IMR-90 (cell line): ENCODE data around the gene LRP1B. TPM values are rescaled to one million over a fixed set of nuclear protein-coding genes. Genes with fewer than 3 reads are reported as not detected.

ENCODE experiments used
- ATAC-seq: fragments of 200-7000 bp; cut with Tn5 transposase; 2 replicates; pipeline ENCODE4 v1.9.1; 2020; ENCODE audit warnings: low read depth, mild to moderate bottlenecking, moderate library complexity
- BruUV-seq: library from RNA; stranded (reverse); fragments of 400-500 nt; replicated peaks from 2 replicates; lab custom pipeline; 2021; lab: Mats Ljungman, UMichigan
- CTCF ChIA-PET: fragments of 300-600 bp; formaldehyde crosslinking; extraction: SDS; loops from one replicate; lab custom pipeline; 2021; ENCODE audit warnings: antibody characterized with exemption; lab: Yijun Ruan, JAX
- POLR2A ChIA-PET: fragments of 300-600 bp; sonication (Branson Sonifier 250); formaldehyde crosslinking; loops from one replicate; lab custom pipeline; 2022; ENCODE audit warnings: antibody characterized with exemption; ENCODE audit not compliant: unreplicated experiment; lab: Charles Lee
- DNase-seq: peaks from one replicate; pipeline ENCODE4 v3.0.0; 2013
- H2AFZ ChIP-seq: replicated peaks from 2 replicates; pipeline ENCODE3; 2013; ENCODE audit warnings: low read length, mild to moderate bottlenecking; ENCODE audit not compliant: poor library complexity
- H2AK5ac ChIP-seq: 2 replicates; pipeline ENCODE4 v1.6.1; 2013; ENCODE audit warnings: low read depth, low read length, inconsistent platforms
- H2AK9ac ChIP-seq: replicated peaks from 2 replicates; pipeline ENCODE3; 2013; ENCODE audit warnings: mild to moderate bottlenecking, low read depth, low read length, moderate library complexity; ENCODE audit not compliant: poor library complexity
- H2BK120ac ChIP-seq: 2 replicates; pipeline ENCODE4 v1.6.1; 2013; ENCODE audit warnings: low read depth, low read length, inconsistent platforms
- H2BK15ac ChIP-seq: 3 replicates; pipeline ENCODE4 v1.6.1; 2013; ENCODE audit warnings: low read depth, low read length, inconsistent platforms
- H2BK20ac ChIP-seq: 2 replicates; pipeline ENCODE4 v1.6.1; 2013; ENCODE audit warnings: low read depth, mild to moderate bottlenecking, inconsistent platforms, low read length, moderate library complexity
- H2BK5ac ChIP-seq: 2 replicates; pipeline ENCODE4 v1.6.1; 2013; ENCODE audit warnings: mild to moderate bottlenecking, low read depth, low read length, inconsistent platforms; ENCODE audit not compliant: poor library complexity, severe bottlenecking
- H3K14ac ChIP-seq: replicated peaks from 2 replicates; pipeline ENCODE4 v1.6.1; 2013; ENCODE audit warnings: low read depth, low read length, inconsistent platforms
- H3K18ac ChIP-seq: 2 replicates; pipeline ENCODE4 v1.6.1; 2013; ENCODE audit warnings: low read depth, low read length, control low read depth
- H3K23ac ChIP-seq: 2 replicates; pipeline ENCODE4 v1.6.1; 2013; ENCODE audit warnings: low read depth, low read length, inconsistent platforms
- H3K27ac ChIP-seq: 2 replicates; pipeline ENCODE4 v1.5.1; 2013; ENCODE audit warnings: mild to moderate bottlenecking, control low read depth, low read length; ENCODE audit not compliant: insufficient read depth
- H3K27me3 ChIP-seq: 2 replicates; pipeline ENCODE4 v1.6.1; 2013; ENCODE audit warnings: low read length; ENCODE audit not compliant: control insufficient read depth, insufficient read depth
- H3K36me3 ChIP-seq: 2 replicates; pipeline ENCODE4 v1.6.1; 2013; ENCODE audit warnings: low read length, mixed read lengths; ENCODE audit not compliant: control insufficient read depth, insufficient read depth
- H3K4ac ChIP-seq: 2 replicates; pipeline ENCODE4 v1.6.1; 2013; ENCODE audit warnings: low read depth, low read length, inconsistent platforms
- H3K4me1 ChIP-seq: 2 replicates; pipeline ENCODE4 v1.6.1; 2013; ENCODE audit warnings: low read length, mixed read lengths; ENCODE audit not compliant: control insufficient read depth, insufficient read depth
- H3K4me2 ChIP-seq: 2 replicates; pipeline ENCODE4 v1.6.1; 2013; ENCODE audit warnings: low read depth, mild to moderate bottlenecking, control low read depth, low read length, moderate library complexity
- H3K4me3 ChIP-seq: 2 replicates; pipeline ENCODE4 v1.5.1; 2013; ENCODE audit warnings: low read depth, mild to moderate bottlenecking, control low read depth, low read length, moderate library complexity; ENCODE audit not compliant: insufficient read depth
- H3K56ac ChIP-seq: 2 replicates; pipeline ENCODE4 v1.6.1; 2013; ENCODE audit warnings: low read length, inconsistent platforms; ENCODE audit not compliant: insufficient read depth; ENCODE audit errors: extremely low read depth
- H3K79me1 ChIP-seq, 2 experiments: 2 replicates each; pipeline ENCODE4 v1.6.1; 2013; ENCODE audit warnings: low read length in 2 of 2, inconsistent platforms in 1 of 2, low read depth in 1 of 2
- H3K9ac ChIP-seq: 2 replicates; pipeline ENCODE4 v1.6.1; 2013; ENCODE audit warnings: low read depth, low read length, control low read depth
- H3K9me1 ChIP-seq: 2 replicates; pipeline ENCODE4 v1.6.1; 2013; ENCODE audit warnings: low read length, inconsistent platforms; ENCODE audit not compliant: insufficient read depth
- H3K9me3 ChIP-seq: 2 replicates; pipeline ENCODE4 v1.6.1; 2013; ENCODE audit warnings: low read length; ENCODE audit not compliant: control insufficient read depth, insufficient read depth
- H4K20me1 ChIP-seq: 2 replicates; pipeline ENCODE4 v1.6.1; 2013; ENCODE audit warnings: low read length, inconsistent platforms; ENCODE audit not compliant: insufficient read depth
- H4K5ac ChIP-seq: 2 replicates; pipeline ENCODE4 v1.6.1; 2013; ENCODE audit warnings: mild to moderate bottlenecking, low read depth, low read length, control low read depth
- H4K8ac ChIP-seq, 2 experiments: 2 replicates each; pipeline ENCODE4 v1.6.1; 2013; ENCODE audit warnings: low read depth in 2 of 2, low read length in 2 of 2, control low read depth in 1 of 2, inconsistent platforms in 1 of 2
- H4K91ac ChIP-seq: 2 replicates; pipeline ENCODE4 v1.6.1; 2013; ENCODE audit warnings: low read depth, low read length, inconsistent platforms; ENCODE audit not compliant: insufficient read depth
- BHLHE40 ChIP-seq: fragments of 150-350 bp; IDR thresholded peaks from 2 replicates; pipeline ENCODE4 v1.6.1; 2016; ENCODE audit warnings: mild to moderate bottlenecking, low read depth, low read length
- MXI1 ChIP-seq: IDR thresholded peaks from 2 replicates; pipeline ENCODE4 v1.6.1; 2012; ENCODE audit warnings: low read depth, mild to moderate bottlenecking, low read length, moderate library complexity, borderline replicate concordance
- NFE2L2 ChIP-seq: fragments of 150-350 bp; IDR thresholded peaks from 2 replicates; pipeline ENCODE4 v1.6.1; 2016; ENCODE audit warnings: low read depth, mild to moderate bottlenecking, low read length
- POLR2A ChIP-seq: IDR thresholded peaks from 2 replicates; pipeline ENCODE4 v1.6.1; 2012; ENCODE audit warnings: mild to moderate bottlenecking, low read depth, low read length
- RCOR1 ChIP-seq: IDR thresholded peaks from 2 replicates; pipeline ENCODE4 v1.6.1; 2012; ENCODE audit warnings: mild to moderate bottlenecking, low read length, improper control_type of control experiment; ENCODE audit not compliant: insufficient replicate concordance
- WGBS, 2 experiments: methylation state at CpG; one replicate each; pipeline versions ENCODE4 v1.1.5 to v1.1.7; 2013; ENCODE audit warnings: missing lambda C conversion rate in 2 of 2; ENCODE audit not compliant: insufficient read length in 1 of 2; ENCODE audit errors: extremely low coverage in 2 of 2; 5-methylcytosine and 5-hydroxymethylcytosine counted together
- dilution Hi-C: fragments of 300-500 bp; cut with HindIII; formaldehyde crosslinking; loops from one replicate; pipeline ENCODE4 v1.14.3; 2018; ENCODE audit warnings: low sequenced_read_pairs; ENCODE audit not compliant: unreplicated experiment
- in situ Hi-C: fragments of 300-500 bp; cut with MboI; formaldehyde crosslinking; loops from 3 replicates; pipeline ENCODE4 v1.14.3; 2019; ENCODE audit warnings: low sequenced_read_pairs, inconsistent platforms, mixed read lengths
- intact Hi-C: fragments of 100-400 bp; cut with micrococcal nuclease; formaldehyde crosslinking; loops from 2 replicates; pipeline ENCODE4 v1.10.0; 2022
- polyA plus RNA-seq, 3 experiments: library from polyadenylated mRNA; depleted of rRNA; stranded (reverse); fragments of >200 nt; gene quantifications; 2 replicates each; pipeline ENCODE4 v1.2.3, GENCODE V29; 2012; ENCODE audit warnings: low replicate concordance in 1 of 3
- total RNA-seq: library from RNA; depleted of rRNA; stranded (reverse); fragments of >200 nt; gene quantifications from 2 replicates; pipeline ENCODE4 v1.2.3, GENCODE V29; 2012
- TF ChIP-seq, protein P1 (sequence below): conservative IDR thresholded peaks from 2 replicates; pipeline ENCODE4 v1.5.1; 2012; ENCODE audit warnings: mild to moderate bottlenecking, low read depth, low read length, improper control_type of control experiment

Gene LRP1B
- total and polyA plus RNA-seq, 2 of the 4 experiments (the other 2 are of a cell fraction), result under 0.01 to 0.02 TPM

DNA sequence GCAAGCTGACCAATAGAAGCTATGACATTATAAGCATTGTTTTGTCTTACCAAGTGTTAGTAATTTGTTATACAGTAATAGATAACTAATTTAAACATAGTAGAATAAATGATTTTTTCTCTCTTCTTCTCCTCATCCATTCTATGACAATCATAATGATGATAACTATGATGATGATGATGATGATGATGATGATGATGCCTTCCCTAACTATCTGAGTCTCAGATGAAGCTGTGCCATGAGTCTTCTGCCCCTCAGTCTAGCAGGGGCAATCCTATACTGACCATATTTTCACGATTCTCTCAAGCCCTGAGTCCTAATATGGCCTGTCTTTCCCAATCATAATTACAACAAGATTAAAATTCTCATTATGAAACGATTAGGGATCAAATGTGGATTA lies 1369.0 kb downstream of the LRP1B start:
- no peak overlapping the region for H3K56ac ChIP-seq
- H2AK5ac ChIP-seq, result no peak overlapping the region
- ATAC-seq (no peak), DNase-seq (no peak)
- no CpG with 5 or more reads among the region's 2 CpGs for WGBS, 2 experiments
- H3K4me1 ChIP-seq, result no peaks in the 10 kb centered on the region
- H4K20me1 ChIP-seq, result no peaks in the 10 kb centered on the region
- H4K5ac ChIP-seq, result no peak overlapping the region
- POLR2A ChIA-PET, result no interaction called here
- no peak overlapping the region for H3K9ac ChIP-seq
- dilution Hi-C loops, result no loop called here
- H3K18ac ChIP-seq, result no peak overlapping the region
- no peak overlapping the region for H2AFZ ChIP-seq
- no peak overlapping the region for H2AK9ac ChIP-seq
- TF ChIP-seq, protein P1, sequence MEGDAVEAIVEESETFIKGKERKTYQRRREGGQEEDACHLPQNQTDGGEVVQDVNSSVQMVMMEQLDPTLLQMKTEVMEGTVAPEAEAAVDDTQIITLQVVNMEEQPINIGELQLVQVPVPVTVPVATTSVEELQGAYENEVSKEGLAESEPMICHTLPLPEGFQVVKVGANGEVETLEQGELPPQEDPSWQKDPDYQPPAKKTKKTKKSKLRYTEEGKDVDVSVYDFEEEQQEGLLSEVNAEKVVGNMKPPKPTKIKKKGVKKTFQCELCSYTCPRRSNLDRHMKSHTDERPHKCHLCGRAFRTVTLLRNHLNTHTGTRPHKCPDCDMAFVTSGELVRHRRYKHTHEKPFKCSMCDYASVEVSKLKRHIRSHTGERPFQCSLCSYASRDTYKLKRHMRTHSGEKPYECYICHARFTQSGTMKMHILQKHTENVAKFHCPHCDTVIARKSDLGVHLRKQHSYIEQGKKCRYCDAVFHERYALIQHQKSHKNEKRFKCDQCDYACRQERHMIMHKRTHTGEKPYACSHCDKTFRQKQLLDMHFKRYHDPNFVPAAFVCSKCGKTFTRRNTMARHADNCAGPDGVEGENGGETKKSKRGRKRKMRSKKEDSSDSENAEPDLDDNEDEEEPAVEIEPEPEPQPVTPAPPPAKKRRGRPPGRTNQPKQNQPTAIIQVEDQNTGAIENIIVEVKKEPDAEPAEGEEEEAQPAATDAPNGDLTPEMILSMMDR, result no peak
- no peak for TF ChIP-seq POLR2A
- TF ChIP-seq RCOR1, result no peak
- no peak for TF ChIP-seq NFE2L2
- TF ChIP-seq BHLHE40, result no peak
- TF ChIP-seq MXI1, result no peak
- no peaks in the 10 kb centered on the region for H3K9me3 ChIP-seq
- H4K8ac ChIP-seq, result no peak overlapping the region
- no peaks in the 10 kb centered on the region for H3K36me3 ChIP-seq
- no peak overlapping the region for H4K91ac ChIP-seq
- H3K4me3 ChIP-seq, result no peak overlapping the region
- H2BK120ac ChIP-seq, result no peak overlapping the region
- H3K4ac ChIP-seq, result no peak overlapping the region
- intact Hi-C loops, result no loop called here
- H3K27me3 ChIP-seq, result no peaks in the 10 kb centered on the region
- no peak overlapping the region for H3K27ac ChIP-seq
- H3K23ac ChIP-seq, result no peak overlapping the region
- no peak overlapping the region for H3K4me2 ChIP-seq
- no peak overlapping the region for H2BK20ac ChIP-seq
- H3K79me1 ChIP-seq, result no peaks in the 10 kb centered on the region
- no peaks in the 10 kb centered on the region for H3K9me1 ChIP-seq
- H2BK15ac ChIP-seq, result no peak overlapping the region
- no peak overlapping the region for H2BK5ac ChIP-seq
- CTCF ChIA-PET, result no interaction called here
- no TSS peak for BruUV-seq
- in situ Hi-C loops, result no loop called here
- H3K14ac ChIP-seq, result no peak overlapping the region
